ENCODE data around the gene KCNS3. TPM values are rescaled to one million over a fixed set of nuclear protein-coding genes. Genes with fewer than 3 reads are reported as not detected.

KCNS3 gene
- total and polyA plus RNA-seq, 9 donors: 0.23 to 5.9 (median 1.2) TPM

DNA sequence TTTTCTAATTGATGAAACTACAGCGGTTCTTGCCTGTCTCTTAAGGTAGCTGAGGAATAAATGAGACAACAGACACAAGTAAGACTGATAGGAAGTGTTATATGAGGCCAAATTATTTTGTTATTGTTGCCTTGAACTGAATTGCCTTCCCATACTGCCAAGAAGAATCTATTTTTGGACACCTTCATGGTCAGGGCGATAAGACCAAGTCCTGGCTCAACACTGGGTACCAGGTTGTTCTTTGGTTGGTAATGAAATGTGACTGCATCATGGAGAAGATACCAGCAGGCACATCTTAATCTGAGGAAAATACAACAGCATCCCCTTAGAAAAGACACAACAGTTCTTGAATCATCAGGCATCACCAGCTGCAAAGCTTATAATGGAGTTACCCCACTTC lies 38.5 kb upstream of the KCNS3 start:
- WGBS, 3 donors: 25 to 65% (median 42%) methylated on average over 2 of the region's 2 CpGs
- Histone ChIP-seq H3K9me3 (no peaks in the 10 kb centered on the region), H3K27me3 (no peaks in the 10 kb centered on the region), H3K36me3 (no peaks in the 10 kb centered on the region), H3K27ac (no peak overlapping the region), H3K4me1 (ENCODE audit: insufficient read depth) (no peaks in the 10 kb centered on the region), H3K4me3 (no peak overlapping the region)
- TF ChIP-seq, protein P1, sequence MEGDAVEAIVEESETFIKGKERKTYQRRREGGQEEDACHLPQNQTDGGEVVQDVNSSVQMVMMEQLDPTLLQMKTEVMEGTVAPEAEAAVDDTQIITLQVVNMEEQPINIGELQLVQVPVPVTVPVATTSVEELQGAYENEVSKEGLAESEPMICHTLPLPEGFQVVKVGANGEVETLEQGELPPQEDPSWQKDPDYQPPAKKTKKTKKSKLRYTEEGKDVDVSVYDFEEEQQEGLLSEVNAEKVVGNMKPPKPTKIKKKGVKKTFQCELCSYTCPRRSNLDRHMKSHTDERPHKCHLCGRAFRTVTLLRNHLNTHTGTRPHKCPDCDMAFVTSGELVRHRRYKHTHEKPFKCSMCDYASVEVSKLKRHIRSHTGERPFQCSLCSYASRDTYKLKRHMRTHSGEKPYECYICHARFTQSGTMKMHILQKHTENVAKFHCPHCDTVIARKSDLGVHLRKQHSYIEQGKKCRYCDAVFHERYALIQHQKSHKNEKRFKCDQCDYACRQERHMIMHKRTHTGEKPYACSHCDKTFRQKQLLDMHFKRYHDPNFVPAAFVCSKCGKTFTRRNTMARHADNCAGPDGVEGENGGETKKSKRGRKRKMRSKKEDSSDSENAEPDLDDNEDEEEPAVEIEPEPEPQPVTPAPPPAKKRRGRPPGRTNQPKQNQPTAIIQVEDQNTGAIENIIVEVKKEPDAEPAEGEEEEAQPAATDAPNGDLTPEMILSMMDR (IDR thresholded peaks at IDR 0.05): no peak
- no peak for TF ChIP-seq POLR2A (IDR thresholded peaks at IDR 0.05)
- no peak for TF ChIP-seq EP300 (IDR thresholded peaks at IDR 0.05)
- DNase-seq: no peak
- intact Hi-C loops (cut with DNase I): no loop called here

DNA sequence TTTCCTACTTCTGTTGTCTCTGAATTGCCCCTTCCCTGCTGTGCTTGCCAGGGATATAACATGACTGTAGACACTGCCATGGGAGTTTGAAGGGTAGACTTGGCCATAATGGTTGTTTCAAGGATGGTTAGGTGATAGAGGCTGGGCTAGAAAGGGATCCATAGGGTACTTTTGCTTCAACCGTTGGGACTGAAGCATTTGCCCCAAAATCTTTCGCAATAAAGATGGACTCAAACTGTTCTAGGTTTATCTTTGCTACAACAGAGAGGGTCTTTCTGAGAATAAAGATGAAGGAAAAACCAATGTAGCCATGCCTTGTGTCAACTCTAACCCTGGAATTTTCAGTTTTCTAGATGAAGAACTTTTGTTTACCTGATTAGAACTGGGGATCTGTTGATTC lies 35.0 kb upstream of the KCNS3 start:
- Histone ChIP-seq H3K4me3 (no peak overlapping the region), H3K36me3 (no peaks in the 10 kb centered on the region), H3K4me1 (ENCODE audit: insufficient read depth) (no peaks in the 10 kb centered on the region), H3K27me3 (no peaks in the 10 kb centered on the region), H3K9me3 (no peaks in the 10 kb centered on the region), H3K27ac (no peak overlapping the region)
- no peak for TF ChIP-seq EP300 (IDR thresholded peaks at IDR 0.05)
- no peak for TF ChIP-seq POLR2A (IDR thresholded peaks at IDR 0.05)
- TF ChIP-seq, protein P1 (IDR thresholded peaks at IDR 0.05): no peak
- 93 to 98% (median 93%) methylated on average over 2 of the region's 2 CpGs for WGBS, 3 donors
- intact Hi-C loops (cut with DNase I): no loop called here
- no peak for DNase-seq

DNA sequence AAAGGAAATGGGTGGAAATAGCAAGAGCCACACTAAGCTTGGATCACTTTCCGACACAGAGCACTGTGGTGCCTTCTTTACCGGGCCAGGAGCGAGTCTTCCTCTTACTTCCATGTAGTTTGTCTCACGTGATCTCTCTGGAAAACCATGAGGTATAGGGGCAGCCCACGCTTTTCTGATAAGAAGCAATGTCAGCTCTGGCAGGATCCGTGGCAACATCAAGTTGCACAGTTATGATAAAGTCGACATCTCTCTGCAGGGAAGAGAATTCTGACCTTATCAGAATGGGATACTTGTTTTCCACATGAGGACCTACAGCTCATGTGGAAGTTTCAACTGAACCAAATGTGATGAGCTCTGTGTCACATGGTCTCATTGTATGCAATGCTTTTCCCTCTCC lies 32.7 kb upstream of the KCNS3 start:
- Histone ChIP-seq H3K9me3 (no peaks in the 10 kb centered on the region), H3K4me3 (no peak overlapping the region), H3K4me1 (ENCODE audit: insufficient read depth) (no peaks in the 10 kb centered on the region), H3K36me3 (no peaks in the 10 kb centered on the region), H3K27me3 (no peaks in the 10 kb centered on the region), H3K27ac (no peak overlapping the region)
- WGBS, 3 donors: 82 to 90% (median 85%) methylated on average over 7 of the region's 7 CpGs
- no peak for DNase-seq
- intact Hi-C loops (cut with DNase I): no loop called here
- no peak for TF ChIP-seq EP300 (IDR thresholded peaks at IDR 0.05)
- TF ChIP-seq, protein P1 (IDR thresholded peaks at IDR 0.05): no peak
- TF ChIP-seq POLR2A (IDR thresholded peaks at IDR 0.05): no peak

DNA sequence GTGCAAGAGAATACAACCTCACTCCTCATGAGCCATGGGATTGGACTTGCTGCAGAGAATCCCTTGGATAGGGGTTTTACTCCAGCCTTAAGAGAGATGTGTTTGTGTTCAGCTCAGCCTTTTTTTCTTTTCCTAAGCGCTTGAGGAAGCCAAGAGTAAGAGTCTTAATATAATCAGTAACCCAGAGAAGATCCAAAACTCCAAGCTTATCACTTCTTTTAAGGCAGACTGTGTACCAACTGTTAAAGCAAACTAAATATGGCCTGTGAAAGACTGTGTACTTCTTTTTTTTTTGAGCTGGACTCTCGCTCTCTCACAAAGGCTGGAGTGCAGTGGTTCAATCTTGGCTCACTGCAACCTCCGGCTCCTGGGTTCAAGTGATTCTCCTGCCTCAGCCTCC lies 31.8 kb upstream of the KCNS3 start:
- H3K27ac ChIP-seq: no peak overlapping the region
- no peak for DNase-seq

More for the DNA sequence above, 31.8 kb upstream of the KCNS3 start:
- Histone ChIP-seq H3K4me1 (ENCODE audit: insufficient read depth) (no peaks in the 10 kb centered on the region), H3K36me3 (no peaks in the 10 kb centered on the region), H3K27me3 (no peaks in the 10 kb centered on the region), H3K9me3 (no peaks in the 10 kb centered on the region), H3K4me3 (no peak overlapping the region)
- intact Hi-C loops (cut with DNase I): no loop called here
- 64 to 79% (median 65%) methylated on average over 3 of the region's 3 CpGs for WGBS, 3 donors
- TF ChIP-seq EP300 (IDR thresholded peaks at IDR 0.05) (no peak), POLR2A (IDR thresholded peaks at IDR 0.05) (no peak)
- TF ChIP-seq, protein P1 (IDR thresholded peaks at IDR 0.05): no peak

Data from ovary (tissue), 9 donors.